ENCODE results near the gene OPRD1.
"Not testable (repeated sequence)": the region's sequence is repeated elsewhere in the genome, so short reads cannot be mapped to it uniquely, and the experiment has no call there.

Gene OPRD1

DNA sequence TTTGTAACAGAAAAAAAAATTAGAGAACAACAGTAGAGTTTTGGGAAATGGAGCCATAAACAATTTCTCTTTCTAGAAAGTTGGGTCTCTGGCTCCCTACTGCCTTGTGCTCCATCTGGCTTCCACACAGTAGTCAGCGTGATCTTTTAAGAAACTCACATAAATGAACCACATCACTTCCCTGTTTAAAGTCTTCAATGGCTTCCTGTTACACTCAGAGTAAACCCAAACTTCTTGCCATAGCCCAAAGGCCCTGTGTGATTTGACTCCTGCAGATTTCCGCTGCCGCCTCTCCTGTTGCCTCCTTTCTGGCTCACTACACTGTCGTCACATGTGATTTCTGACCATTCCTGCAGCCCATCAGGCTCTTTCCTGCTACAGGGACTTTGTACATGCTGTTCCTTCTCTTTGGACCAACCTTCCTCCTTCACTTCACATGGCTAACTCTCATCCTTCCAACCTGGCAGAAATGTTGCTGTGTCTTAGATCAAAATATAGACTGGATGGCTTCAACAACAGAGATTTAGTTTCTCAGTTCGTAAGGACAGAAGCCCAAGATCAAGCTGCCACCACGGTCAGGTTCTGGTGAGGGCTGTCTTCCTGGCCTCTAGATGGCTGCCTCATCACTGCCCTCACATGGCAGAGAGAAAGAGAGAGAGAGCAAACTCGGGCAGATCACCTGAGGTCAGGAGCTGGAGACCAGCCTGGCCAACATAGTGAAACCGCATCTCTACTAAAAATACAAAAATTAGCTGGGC, 34.0 kb downstream of the OPRD1 start:
- no peak for DNase-seq

DNA sequence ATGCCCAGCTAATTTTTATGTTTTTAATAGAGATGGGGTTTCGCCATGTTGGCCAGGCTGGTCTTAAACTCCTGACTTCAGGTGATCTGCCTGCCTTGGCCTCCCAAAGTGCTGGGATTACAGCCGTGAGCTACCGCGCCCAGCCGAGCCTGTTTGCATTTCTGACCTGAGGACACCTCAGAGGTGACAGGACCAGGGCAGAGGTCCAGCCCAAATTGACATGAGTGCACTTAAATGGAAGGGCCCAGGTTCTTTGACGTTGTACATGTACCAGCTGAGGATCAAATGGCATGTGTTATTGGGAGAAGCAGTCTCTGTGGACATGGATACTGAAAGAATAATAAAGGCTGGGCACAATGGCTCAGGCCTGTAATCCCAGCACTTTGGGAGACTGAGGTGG, 35.2 kb downstream of the OPRD1 start:
- not testable (repeated sequence) for DNase-seq

- DNase-seq, result no peak
Observed at GRCh38 chr1:28848416-28848815, 36.4 kb downstream of the OPRD1 start.

DNA sequence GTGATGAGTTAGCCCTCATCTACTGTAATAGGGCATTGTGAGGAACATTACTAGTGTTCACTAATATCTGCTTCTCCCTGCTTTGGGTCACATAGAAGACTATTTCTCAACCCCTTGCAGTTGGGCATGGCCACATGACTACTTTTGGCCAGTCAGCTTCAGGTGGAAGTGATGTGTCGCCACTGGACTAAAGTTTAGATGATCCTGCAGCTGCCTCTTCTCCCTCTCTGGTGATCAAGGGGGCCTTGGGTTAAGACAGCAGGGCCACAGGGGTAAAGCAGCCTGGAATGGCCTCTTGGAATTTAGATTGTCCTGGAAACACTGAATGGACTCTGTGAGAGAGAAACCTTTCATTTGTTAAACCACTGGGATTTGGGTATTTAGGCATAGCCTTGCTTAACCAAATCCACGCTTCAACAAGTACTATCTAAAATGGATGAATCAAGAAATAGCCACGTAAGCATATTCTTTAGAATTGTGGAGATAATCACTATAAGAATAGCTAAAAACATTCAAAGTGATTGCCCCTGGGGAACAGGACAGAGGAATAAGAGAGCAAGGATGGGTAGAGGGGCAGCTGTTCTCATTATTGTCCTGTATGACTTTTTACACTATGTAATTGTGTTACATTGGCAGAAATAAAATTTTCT, 41.2 kb downstream of the OPRD1 start:
- DNase-seq, result no peak

GRCh38 chr1:28854406-28854805, 42.4 kb downstream of the OPRD1 start:
- not testable (repeated sequence) for DNase-seq

- no peak for DNase-seq
Observed at GRCh38 chr1:28855046-28855445, 43.1 kb downstream of the OPRD1 start.

DNA sequence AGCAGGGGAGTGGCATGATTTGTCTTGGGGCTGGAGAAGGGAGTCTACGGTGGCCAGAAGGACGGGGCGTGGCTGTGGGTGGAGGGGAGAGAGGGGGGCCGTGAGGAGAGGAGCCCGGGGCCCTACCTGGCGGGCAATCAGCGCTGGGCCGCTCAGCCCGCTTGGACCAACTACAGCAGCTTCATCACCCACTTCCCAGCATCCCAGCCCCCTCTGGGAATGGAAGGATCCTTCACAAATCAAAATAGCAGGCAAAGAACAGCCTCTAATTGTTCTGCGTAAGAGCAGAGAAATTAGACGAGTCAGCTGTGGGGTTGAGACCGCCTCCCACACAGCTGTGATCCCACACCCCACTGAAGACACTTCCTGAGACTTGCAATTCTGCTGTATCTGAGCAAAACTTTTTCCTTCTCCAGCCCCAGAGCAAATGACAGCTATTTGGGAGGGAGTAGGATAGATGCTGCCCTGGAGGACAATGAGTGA, 43.5 kb downstream of the OPRD1 start:
- DNase-seq, result peak in 29 of 56 donors; percentile 6 to 75 (median 32)

DNA sequence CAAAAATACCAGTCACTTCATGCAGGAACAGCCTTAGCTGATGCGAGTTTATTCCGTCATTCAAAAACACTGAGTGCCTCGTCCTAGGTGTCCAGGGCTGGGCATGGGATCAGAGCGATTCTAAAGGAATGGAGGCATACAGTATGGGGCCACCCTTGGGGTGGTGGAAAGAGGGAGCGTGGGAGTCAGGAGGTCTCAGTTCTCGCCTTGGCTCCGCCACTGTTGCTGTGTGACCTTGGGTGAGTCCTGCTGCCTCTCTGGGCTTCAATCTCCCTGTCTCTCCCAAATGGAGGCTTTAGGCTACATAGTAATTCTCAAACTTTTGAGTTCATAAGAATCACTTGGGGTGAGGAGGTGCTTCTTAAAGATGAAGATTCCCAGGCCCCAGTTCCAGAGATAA, 44.0 kb downstream of the OPRD1 start:
- peak in 1 of 56 donors; percentile 61 for DNase-seq

DNA sequence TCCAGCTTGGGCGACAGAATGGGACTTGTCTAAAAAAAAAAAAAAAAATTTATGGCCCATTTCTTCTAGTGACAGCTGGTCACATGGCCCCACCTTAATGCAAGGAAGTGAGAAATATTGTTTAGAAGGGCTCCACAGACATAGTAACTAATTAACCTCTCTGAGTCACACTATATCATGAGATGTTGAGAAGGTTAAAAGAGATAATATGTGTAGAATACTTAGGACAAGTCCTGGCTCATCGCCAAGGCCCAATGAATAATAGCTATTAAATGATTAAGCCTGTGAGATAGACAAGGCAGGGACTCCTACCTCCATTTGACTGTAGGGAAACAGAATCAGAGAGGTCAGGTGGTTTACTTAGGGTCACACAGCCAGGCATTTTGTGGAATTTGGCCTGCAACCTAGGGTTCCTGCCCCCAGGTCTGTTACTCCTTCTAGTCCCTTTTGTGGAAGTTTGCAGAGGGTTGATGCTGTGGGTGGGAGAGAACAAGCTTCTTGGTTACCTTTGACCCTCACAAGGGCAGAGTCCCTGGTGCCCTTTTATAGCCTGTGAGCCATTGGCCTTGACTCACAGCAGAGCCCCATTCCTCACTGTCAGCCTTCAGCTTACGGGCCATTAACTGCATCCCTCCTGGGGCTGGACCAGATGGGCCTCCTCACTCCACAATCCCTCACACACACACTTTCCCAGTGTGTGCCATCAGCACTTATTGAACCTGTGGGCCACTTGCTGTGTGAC, 48.5 kb downstream of the OPRD1 start:
- peak in 1 of 56 donors; percentile 4 for DNase-seq

- DNase-seq, result no peak
Observed at GRCh38 chr1:28862571-28863403, 50.8 kb downstream of the OPRD1 start.

DNA sequence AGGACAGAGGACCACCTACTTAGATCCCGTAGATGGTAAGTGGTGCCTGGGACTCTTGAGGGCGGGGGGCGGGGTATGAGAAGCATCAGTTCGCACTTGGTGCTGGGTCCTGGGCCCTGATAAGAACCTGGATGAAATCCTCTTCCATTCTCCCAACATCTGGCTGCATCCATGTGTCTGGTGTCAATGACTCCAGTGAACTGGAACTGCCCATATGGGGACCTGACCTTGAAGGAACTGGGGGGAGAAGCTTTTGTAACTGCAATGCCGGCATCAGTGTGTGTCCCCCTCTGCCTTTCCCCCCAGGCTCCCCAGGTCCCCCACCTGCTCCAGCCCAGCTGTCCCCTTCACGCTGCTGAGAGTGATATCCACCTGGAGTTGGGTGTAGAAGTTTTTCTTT, 52.7 kb downstream of the OPRD1 start:
- no peak for DNase-seq

DNA sequence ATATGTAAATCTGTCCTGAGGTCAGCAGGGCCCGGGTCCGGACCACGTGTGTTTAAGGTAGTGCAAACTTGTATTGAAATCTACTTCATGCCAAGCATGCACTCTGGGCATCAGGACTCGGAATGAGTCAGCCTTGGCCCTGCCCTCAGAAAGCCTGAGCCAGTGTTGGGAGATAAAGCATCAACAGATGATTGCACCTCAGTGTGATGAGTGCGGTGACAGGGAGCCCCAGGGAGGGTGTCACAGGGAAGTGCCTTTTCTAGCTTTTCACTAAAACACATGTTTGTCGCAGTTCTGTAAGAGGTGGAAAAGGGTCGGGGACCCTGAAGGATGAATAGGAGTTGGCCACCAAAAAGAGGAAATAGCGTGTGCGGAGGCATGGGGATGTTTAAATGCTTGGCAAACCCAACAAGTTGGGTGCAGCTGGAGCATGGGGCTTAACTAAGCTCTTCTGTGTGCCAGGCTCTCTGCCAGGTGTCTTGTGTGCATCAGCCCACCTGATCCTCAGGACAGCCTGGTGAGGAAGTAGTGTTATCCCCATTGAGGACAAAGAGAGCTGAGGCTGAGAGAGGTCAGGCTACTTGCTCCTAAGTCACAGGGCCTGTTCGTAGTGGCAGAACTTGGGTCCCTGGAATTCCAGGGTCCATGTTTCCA, 54.2 kb downstream of the OPRD1 start:
- DNase-seq, result no peak

DNA sequence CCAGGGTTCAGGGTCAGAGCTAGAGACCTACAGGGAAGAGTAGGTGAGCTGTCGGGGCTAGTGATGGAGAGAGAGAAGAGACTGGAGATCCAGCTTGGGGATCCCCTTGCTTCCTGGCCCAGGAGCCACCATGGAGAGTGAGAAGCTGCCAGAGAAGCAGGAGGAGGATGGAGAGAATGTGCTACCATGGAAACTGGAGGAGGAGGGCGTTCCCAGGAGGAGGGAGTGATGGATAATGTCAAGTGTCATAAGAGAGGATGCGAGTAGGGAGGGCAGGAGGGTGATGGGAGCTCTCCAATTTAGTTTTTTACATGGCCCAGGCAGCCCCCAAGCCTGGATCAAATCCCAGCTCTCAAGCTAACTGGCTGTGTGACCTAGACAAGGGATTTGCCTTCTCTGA, 55.9 kb downstream of the OPRD1 start:
- peak in 6 of 56 donors; percentile 1 to 26 (median 14) for DNase-seq

GRCh38 chr1:28869952-28870351, 58.0 kb downstream of the OPRD1 start:
- no peak for DNase-seq

- no peak for DNase-seq
Observed at GRCh38 chr1:28871631-28872401, 59.8 kb downstream of the OPRD1 start.

GRCh38 chr1:28875134-28875533, 63.2 kb downstream of the OPRD1 start:
- DNase-seq, result not testable (repeated sequence)

- peak in 51 of 56 donors; percentile 6 to 87 (median 57) for DNase-seq
Observed at GRCh38 chr1:28877132-28877781, 65.3 kb downstream of the OPRD1 start.

GRCh38 chr1:28878796-28879195, 66.8 kb downstream of the OPRD1 start:
- no peak for DNase-seq

GRCh38 chr1:28882009-28882628, 70.1 kb downstream of the OPRD1 start:
- peak in 54 of 56 donors; percentile 22 to 90 (median 67) for DNase-seq
